Measurements from ENCODE around the gene YTHDF1.

Gene YTHDF1

DNA sequence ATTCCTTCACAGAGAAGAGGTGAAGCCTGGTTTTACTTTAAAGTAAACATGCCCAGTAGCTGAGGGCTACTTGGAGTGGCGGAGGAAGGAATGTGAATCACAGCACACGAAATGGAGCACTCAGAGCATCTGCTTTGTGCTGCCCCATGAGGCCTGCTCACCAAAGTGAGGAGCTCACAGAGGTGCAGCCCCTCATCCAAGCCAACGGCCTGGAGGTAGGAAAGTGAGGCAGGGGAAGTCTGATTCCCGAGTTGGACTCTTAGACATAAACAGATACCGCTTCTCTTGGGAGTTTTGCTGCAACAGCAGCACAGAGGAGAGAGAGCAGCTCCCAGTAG, 3.6 kb downstream of the YTHDF1 start:
- DNase-seq (ENCODE audit: extremely low read depth in 1 of 2, low read depth in 1 of 2): no peak

DNA sequence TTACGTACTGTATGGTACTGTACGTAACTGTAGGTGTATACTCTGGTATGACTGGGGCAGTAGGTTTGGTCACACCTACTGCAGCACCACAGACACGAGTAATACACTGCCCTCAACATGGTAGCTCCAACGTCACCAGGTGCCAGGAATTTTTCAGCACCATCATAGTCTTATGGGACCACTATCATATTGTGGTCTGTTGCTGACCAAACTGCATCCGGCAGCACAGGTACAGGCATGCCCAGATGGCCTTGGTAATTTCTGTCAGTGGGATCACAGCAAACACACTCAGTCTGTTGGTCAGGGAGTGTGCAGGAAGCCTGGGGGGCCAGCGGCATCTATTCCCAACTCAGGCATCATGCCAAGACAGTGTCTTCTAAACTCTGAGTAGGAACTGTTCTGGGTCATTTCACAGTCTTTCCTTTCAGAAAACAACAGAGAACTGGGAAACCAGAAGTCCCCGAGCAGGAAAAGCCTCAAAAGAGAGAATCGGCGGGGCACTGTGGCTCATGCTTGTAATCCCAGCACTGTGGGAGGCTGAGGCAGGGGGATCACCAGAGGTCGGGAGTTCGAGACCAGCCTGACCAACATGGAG, 5.8 kb downstream of the YTHDF1 start:
- DNase-seq (ENCODE audit: extremely low read depth in 1 of 2, low read depth in 1 of 2): no peak

DNA sequence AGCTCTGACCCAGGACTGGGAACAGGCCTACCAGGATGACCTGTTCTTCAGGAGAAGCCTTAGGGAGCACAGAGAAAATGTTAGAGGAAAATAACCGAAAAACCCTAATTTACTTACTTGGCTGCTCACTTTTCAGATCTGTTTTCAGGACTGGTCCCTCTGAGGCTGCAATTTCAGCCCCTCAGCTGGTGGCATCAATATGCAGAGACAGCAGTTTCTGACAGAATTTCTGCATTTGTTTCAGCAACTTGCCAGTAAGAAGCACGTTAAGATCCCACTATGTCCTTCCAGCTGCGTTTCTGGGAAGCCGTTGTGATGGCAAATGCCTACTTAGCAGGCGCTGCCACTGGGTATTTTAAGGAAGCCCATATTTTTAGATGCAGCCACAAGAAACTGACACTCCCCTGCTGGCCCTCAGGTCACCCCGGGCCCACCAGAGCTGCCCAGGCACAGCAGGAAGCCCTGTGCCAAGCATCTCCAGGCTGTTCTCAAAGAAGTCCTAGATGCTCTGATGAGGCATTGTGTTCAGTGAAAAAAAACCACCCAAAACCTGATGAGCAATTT, 7.5 kb downstream of the YTHDF1 start:
- no peak for DNase-seq (ENCODE audit: extremely low read depth in 1 of 2, low read depth in 1 of 2)

DNA sequence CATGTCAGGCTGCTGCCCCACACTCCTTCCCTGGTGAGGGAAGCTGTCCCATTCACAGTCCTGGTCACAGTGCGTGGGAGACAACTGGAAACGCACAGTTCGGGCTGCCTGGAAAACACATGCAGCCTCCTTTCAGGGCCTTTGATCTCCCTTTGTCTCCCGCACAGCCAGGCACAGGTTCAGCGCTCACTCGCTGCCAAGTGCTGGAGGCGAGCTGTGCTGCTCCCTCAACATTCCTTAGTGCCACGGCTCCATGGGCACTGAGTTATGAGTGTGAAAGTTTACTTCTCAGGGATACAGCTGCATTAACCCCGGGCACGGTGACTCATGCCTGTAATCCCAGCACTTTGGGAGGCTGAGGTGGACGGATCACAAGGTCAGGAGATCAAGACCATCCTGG, 9.1 kb downstream of the YTHDF1 start:
- DNase-seq (ENCODE audit: extremely low read depth in 1 of 2, low read depth in 1 of 2): no peak

DNA sequence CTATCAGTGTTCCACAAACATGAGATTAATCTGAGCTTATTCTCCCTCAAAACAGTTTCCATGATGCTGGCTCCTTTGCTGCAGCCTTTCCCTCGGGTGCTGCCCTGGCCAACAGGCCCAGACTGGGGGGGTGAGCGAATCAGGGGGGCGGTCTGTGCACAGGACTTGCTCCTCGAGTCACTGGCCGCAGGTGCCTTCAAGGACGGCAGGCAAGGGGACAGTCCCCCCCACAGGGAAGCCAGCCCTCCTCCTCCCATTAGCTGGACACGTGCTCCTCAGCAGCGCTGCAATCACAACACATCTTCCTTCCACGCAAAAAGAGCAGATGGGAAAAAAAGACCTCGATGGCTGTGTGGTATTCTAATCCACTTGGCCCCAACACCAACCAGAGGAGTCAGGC, 10.0 kb downstream of the YTHDF1 start:
- no peak for DNase-seq (ENCODE audit: extremely low read depth in 1 of 2, low read depth in 1 of 2)

DNA sequence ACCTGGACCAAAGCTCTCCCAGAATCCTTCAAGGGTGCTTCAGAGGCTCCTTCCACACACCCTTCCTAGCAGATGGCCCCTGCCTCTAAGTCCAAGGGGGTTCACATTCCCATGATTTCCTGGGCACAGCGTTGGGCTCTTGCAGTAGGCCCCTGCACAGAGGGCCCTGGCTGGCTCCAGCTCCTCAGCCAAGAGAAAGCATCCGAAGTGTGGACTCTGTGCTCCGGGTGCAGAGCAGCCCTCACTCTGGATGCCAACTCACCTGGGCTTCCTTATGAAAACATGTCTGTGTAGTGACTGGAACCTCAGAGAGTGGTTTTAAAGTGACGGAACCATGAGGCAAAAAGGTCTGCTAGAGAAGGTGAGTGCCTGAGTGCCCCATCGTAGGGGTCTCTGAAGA, 11.6 kb downstream of the YTHDF1 start:
- no peak for DNase-seq (ENCODE audit: extremely low read depth in 1 of 2, low read depth in 1 of 2)

- no peak for DNase-seq (ENCODE audit: extremely low read depth in 1 of 2, low read depth in 1 of 2)
Measured at GRCh38 chr20:63202811-63203526, 13.0 kb downstream of the YTHDF1 start.

- DNase-seq (ENCODE audit: extremely low read depth in 1 of 2, low read depth in 1 of 2): no peak
Measured at GRCh38 chr20:63202021-63202420, 13.9 kb downstream of the YTHDF1 start.

GRCh38 chr20:63198606-63199005, 17.3 kb downstream of the YTHDF1 start:
- DNase-seq (ENCODE audit: extremely low read depth in 1 of 2, low read depth in 1 of 2): no peak

DNA sequence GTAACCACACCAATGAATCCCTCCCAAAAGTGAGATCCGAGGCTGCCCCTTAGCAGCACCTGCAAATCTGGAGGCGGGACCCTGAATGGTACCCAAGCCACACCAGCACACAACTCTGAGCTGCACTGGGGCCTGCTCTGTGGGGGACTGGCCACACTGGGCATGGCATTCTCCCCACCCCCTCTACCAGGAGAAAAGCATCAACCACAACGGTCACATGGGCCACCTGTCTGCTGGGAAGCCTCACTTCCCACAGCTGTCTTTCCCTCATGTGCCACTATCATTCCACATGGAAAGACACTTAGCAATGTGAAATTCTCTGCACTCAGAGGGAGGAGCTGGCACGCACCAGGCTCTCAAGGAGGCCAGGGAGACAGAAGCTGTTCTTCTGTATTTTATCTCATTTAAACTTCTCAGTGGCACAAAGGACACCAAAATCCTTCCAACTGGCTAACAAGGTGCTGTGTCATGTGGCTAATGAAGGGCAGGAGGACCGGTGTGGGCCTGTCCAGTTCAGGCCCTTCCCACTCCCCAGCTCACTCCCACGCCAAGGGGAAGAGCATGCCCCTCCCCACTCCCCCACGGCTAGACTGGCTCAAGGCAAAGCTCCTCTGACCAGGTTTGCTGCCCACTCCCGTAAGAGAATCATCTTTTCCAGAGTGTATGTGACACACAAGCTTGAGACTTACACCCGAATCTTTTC, 19.0 kb downstream of the YTHDF1 start:
- no peak for DNase-seq (ENCODE audit: extremely low read depth in 1 of 2, low read depth in 1 of 2)

- no peak for DNase-seq (ENCODE audit: extremely low read depth in 1 of 2, low read depth in 1 of 2)
Measured at GRCh38 chr20:63194797-63195173, 21.1 kb downstream of the YTHDF1 start.

- DNase-seq (ENCODE audit: extremely low read depth in 1 of 2, low read depth in 1 of 2): no peak
Measured at GRCh38 chr20:63194007-63194796, 21.7 kb downstream of the YTHDF1 start.

- DNase-seq (ENCODE audit: extremely low read depth in 1 of 2, low read depth in 1 of 2): no peak
Measured at GRCh38 chr20:63192721-63193120, 23.2 kb downstream of the YTHDF1 start.

DNA sequence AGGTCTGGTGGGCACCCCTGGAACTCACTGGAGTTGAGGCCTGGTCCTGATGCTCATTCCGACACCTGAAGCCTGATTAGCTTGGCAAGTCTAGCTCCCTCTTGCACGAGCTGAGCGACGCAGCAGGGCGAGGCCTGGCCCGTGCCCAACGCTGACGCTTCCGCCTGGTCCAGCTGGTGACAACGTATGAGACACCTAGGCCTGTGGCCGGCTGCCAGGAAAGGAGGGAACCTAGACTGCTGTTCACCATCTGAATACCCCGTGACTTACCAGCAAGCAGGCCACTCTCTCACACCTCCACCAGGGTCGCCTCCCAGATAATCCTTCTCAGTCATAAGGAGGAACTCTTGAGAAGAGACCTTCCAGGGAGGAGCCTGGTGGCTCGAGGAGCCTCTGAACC, 24.5 kb downstream of the YTHDF1 start:
- no peak for DNase-seq (ENCODE audit: extremely low read depth in 1 of 2, low read depth in 1 of 2)

DNA sequence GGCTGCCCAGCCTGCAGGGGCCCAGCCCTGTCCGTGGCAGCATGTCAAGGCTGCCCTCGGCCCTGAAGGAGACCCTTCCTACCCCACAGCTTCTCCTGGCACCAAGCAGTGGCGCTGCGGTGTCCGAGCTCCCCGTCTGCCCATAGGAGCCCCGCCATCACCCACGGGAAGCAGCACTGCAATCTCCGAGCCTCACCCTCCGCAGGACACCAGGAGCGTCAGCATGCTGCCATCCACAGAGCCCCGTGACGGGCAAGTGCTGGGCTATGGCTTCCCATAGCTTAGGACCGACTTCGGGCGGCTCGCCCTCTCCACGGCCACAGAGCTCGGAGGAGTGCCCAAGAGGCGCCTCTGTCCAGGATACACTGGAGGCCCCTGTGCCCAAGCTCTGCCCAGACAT, 25.1 kb downstream of the YTHDF1 start:
- no peak for DNase-seq (ENCODE audit: extremely low read depth in 1 of 2, low read depth in 1 of 2)

DNA sequence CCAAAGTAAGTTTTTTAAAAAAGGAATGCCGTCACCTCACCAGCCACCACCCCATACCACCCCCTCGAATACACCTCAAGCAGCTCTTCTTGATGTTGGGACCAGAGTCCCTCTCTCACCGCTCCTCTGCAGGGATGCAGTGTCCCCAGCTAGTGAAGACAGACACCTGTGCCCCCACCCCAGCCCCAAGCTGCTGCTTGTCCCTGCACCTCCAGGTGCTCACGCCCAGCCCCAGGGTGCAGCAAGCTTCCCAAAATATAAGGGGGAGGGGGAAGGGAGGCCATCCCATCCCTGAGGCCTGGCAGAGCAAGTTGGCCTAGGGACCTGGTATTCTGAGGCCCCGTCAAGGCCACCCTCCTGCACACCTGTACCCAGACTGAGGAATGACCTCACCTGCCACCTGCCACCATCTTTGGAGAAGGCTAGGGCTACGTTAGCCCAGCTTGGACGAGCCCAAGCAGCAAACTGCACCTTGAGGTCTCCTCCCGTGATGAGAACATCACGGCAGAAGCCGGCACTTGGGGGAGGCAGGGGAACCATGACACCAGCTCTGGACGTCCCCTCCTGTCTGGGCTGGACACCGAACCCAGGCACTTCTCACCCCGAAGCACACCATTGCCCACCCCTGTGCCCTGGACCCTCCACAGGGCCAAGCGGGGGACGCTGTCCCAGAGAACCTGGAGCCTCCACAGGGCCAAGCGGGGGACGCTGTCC, 25.9 kb downstream of the YTHDF1 start:
- no peak for DNase-seq (ENCODE audit: extremely low read depth in 1 of 2, low read depth in 1 of 2)

DNA sequence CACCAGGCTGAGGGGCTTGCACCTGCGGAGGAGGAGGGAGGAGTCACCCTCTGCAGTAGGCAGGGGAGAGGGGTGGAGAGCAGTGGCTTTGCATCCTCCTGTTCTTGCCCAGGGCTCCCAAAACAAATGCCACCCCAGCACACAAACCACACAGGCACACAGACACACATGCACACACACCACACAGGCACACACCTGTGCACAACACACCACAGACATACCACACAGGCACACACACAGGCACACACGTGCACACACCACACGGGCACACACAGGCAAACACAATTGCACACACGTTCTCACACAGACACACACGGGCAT, 26.6 kb downstream of the YTHDF1 start:
- DNase-seq (ENCODE audit: extremely low read depth in 1 of 2, low read depth in 1 of 2): no peak

DNA sequence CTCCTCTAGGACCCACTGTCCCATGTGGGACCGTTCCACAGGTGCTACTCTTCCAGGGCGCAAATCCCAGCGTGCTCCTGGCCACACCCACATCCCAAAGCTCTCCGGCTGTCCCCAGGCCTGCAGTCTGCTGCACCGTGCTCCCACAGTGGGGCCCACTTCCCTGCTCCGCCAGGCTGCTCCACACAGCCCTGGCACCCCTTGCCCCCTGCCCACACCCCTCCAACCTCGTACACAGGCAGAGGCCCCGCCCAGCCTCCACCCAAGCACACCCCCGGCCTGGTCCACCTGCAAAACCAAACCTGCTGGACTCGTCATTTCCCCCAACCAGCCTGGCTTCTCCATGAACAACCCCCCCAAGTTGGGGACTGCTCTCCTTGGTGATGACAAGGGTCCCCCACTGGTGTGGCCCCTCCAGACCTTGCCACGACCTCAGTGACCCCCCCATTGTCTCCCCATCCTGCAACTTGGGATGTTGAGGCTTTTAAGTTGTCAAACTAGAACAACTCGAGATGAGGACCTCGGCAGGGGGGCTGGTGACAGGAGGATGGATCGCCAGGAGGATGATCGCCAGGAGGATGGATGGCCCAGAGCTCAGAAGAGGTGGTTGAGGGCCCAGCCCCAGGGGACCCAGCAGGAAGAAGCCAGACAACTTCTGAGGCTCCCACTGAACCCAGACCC, 27.1 kb downstream of the YTHDF1 start:
- no peak for DNase-seq (ENCODE audit: extremely low read depth in 1 of 2, low read depth in 1 of 2)

DNA sequence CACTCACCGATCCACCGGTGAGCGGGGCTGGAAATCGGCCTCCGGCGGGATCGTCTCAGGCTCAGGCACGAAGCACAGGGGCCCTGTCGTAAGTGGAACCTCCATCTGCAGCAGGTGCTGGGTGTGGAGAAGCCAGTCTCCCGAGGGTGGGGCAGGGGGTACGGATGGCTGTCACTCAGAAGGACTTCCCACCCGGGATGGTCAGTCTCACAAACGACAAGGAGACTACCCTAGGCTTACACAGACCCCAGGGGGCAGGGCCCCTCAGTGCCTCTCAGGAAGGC, 27.8 kb downstream of the YTHDF1 start:
- DNase-seq (ENCODE audit: extremely low read depth in 1 of 2, low read depth in 1 of 2): no peak

- no peak for DNase-seq (ENCODE audit: extremely low read depth in 1 of 2, low read depth in 1 of 2)
Measured at GRCh38 chr20:63187338-63188158, 28.4 kb downstream of the YTHDF1 start.

Data from activated CD8-positive, alpha-beta memory T cell treated with anti-CD3 and anti-CD28 coated beads for 1 hour (primary cell).